HCT116 (cell line): ENCODE measurements around the gene KANSL3. TPM values are rescaled to one million over a fixed set of nuclear protein-coding genes. Genes with fewer than 3 reads are reported as not detected.

Source experiments
- ATAC-seq: fragments of 200-7000 bp; cut with Tn5 transposase; 2 replicates; pipeline ENCODE4 v1.9.1; 2020; ENCODE audit warnings: mild to moderate bottlenecking, moderate library complexity
- BruUV-seq: library from RNA; stranded (reverse); fragments of 400-500 nt; replicated peaks from 2 replicates; lab custom pipeline; 2021; lab: Mats Ljungman, UMichigan
- CTCF ChIA-PET: fragments of 300-600 bp; sonication (Branson Sonifier 250); formaldehyde crosslinking; loops from one replicate; lab custom pipeline; 2021; ENCODE audit warnings: antibody characterized with exemption; lab: Charles Lee
- POLR2A ChIA-PET: fragments of 300-600, 350-600 bp; sonication (Branson Sonifier 250); formaldehyde crosslinking; loops from one replicate; lab custom pipeline; 2021; ENCODE audit warnings: antibody characterized with exemption; lab: Charles Lee
- RAD21 ChIA-PET, 2 experiments: fragments of 300-600 bp; sonication (Branson Sonifier 250); formaldehyde crosslinking; loops; one replicate each; lab custom pipeline; 2023; ENCODE audit warnings: low total read pairs in 2 of 2; ENCODE audit not compliant: uncharacterized antibody in 2 of 2, unreplicated experiment in 2 of 2, low non-redundant PET in 1 of 2; lab: Charles Lee
- DNase-seq: peaks from one replicate; pipeline ENCODE4 v3.0.0-alpha.2; 2010; ENCODE audit warnings: low read depth, low spot score
- H2AFZ ChIP-seq: fragments of 200-600 bp; shearing (Covaris generic), sonication (generic); 2 replicates; pipeline ENCODE4 v1.6.1; 2017; ENCODE audit warnings: low read depth, mixed run types, mixed read lengths, antibody characterized with exemption, low read length; ENCODE audit not compliant: poor library complexity, severe bottlenecking
- H3K27ac ChIP-seq: 2 replicates; pipeline ENCODE4 v1.5.1; 2012; ENCODE audit warnings: low read depth, low read length
- H3K27me3 ChIP-seq: fragments of 200-600 bp; sonication (generic); 2 replicates; pipeline ENCODE4 v1.6.1; 2016; ENCODE audit warnings: mixed run types, low read length, mixed read lengths; ENCODE audit not compliant: insufficient read depth
- H3K36me3 ChIP-seq, 2 experiments: fragments of 200-500 bp in 1 of 2; fragments of 200-600 bp in 1 of 2; sonication (Bioruptor generic) in 1 of 2; sonication (generic) in 1 of 2; 2 replicates each; pipeline versions ENCODE4 v1.5.1 to v1.6.1; 2014 to 2016; ENCODE audit warnings: low read length in 2 of 2, inconsistent platforms in 1 of 2, mixed read lengths in 1 of 2, mixed run types in 1 of 2; ENCODE audit not compliant: insufficient read depth in 2 of 2, control insufficient read depth in 1 of 2
- H3K4me1 ChIP-seq, 2 experiments: fragments of 200-600 bp in 1 of 2; sonication (generic) in 1 of 2; 2 replicates each; pipeline versions ENCODE4 v1.5.1 to v1.6.1; 2012 to 2017; ENCODE audit warnings: low read length in 2 of 2, inconsistent platforms in 1 of 2, mild to moderate bottlenecking in 1 of 2, mixed read lengths in 1 of 2, mixed run types in 1 of 2, moderate library complexity in 1 of 2; ENCODE audit not compliant: insufficient read depth in 2 of 2, control insufficient read depth in 1 of 2
- H3K4me2 ChIP-seq: fragments of 200-600 bp; sonication (generic); 2 replicates; pipeline ENCODE4 v1.6.1; 2017; ENCODE audit warnings: mixed run types, low read length, mixed read lengths
- H3K4me3 ChIP-seq, 2 experiments: fragments of 200-600 bp in 1 of 2; sonication (generic) in 1 of 2; replicated peaks in 1 of 2; 2 replicates each; pipeline ENCODE4 v1.5.1; 2011 to 2016; ENCODE audit warnings: low read length in 2 of 2, control low read depth in 1 of 2, low read depth in 1 of 2, mild to moderate bottlenecking in 1 of 2, mixed read lengths in 1 of 2, mixed run types in 1 of 2
- H3K79me2 ChIP-seq: fragments of 200-600 bp; sonication (generic); 2 replicates; pipeline ENCODE4 v1.6.1; 2017; ENCODE audit warnings: mild to moderate bottlenecking, mixed run types, low read length, moderate library complexity, mixed read lengths; ENCODE audit not compliant: insufficient read depth
- H3K9ac ChIP-seq: fragments of 200-600 bp; sonication (generic); 2 replicates; pipeline ENCODE4 v1.6.1; 2016; ENCODE audit warnings: low read length, mixed read lengths
- H3K9me2 ChIP-seq: fragments of 200-600 bp; sonication (generic), shearing (Covaris generic); 2 replicates; pipeline ENCODE4 v1.6.1; 2017; ENCODE audit warnings: mixed run types, mild to moderate bottlenecking, moderate library complexity; ENCODE audit not compliant: insufficient read depth
- H3K9me3 ChIP-seq, 2 experiments: fragments of 200-500 bp in 1 of 2; fragments of 200-600 bp in 1 of 2; sonication (Bioruptor generic) in 1 of 2; sonication (generic) in 1 of 2; 2 replicates each; pipeline ENCODE4 v1.6.1; 2014 to 2017; ENCODE audit warnings: low read length in 2 of 2, mixed read lengths in 2 of 2, inconsistent platforms in 1 of 2, low read depth in 1 of 2, mild to moderate bottlenecking in 1 of 2, mixed run types in 1 of 2, moderate library complexity in 1 of 2; ENCODE audit not compliant: control insufficient read depth in 1 of 2, insufficient read depth in 1 of 2
- H4K20me1 ChIP-seq: fragments of 200-600 bp; sonication (generic), shearing (Covaris generic); 2 replicates; pipeline ENCODE4 v1.6.1; 2017; ENCODE audit warnings: mixed run types, mild to moderate bottlenecking, moderate library complexity; ENCODE audit not compliant: insufficient read depth
- CTCF ChIP-seq, 3 experiments: fragments of 200-600 bp in 1 of 3; sonication (generic) in 1 of 3; IDR thresholded peaks in 2 of 3; conservative IDR thresholded peaks in 1 of 3; 2 replicates each; pipeline ENCODE4 v1.5.1; 2012 to 2017; ENCODE audit warnings: low read depth in 2 of 3, low read length in 2 of 3, antibody characterized with exemption in 1 of 3, borderline replicate concordance in 1 of 3, control low read depth in 1 of 3, mild to moderate bottlenecking in 1 of 3, mixed read lengths in 1 of 3, mixed run types in 1 of 3, moderate library complexity in 1 of 3; ENCODE audit not compliant: insufficient read depth in 1 of 3
- EGR1 ChIP-seq: IDR thresholded peaks from 2 replicates; pipeline ENCODE4 v1.6.1; 2012; ENCODE audit warnings: low read depth
- ELF1 ChIP-seq: IDR thresholded peaks from 2 replicates; pipeline ENCODE4 v1.6.1; 2012; ENCODE audit warnings: low read depth, borderline replicate concordance
- EZH2 ChIP-seq: fragments of 200-600 bp; sonication (generic); IDR thresholded peaks from 2 replicates; pipeline ENCODE4 v1.6.1; 2017; ENCODE audit warnings: antibody characterized with exemption, mixed run types
- JUND ChIP-seq: IDR thresholded peaks from 2 replicates; pipeline ENCODE4 v1.6.1; 2012
- SIN3A ChIP-seq: IDR thresholded peaks from 2 replicates; pipeline ENCODE4 v1.6.1; 2012; ENCODE audit warnings: low read depth
- SP1 ChIP-seq: IDR thresholded peaks from 2 replicates; pipeline ENCODE4 v1.6.1; 2012; ENCODE audit warnings: low read depth
- SRF ChIP-seq: IDR thresholded peaks from 2 replicates; pipeline ENCODE4 v1.6.1; 2012; ENCODE audit warnings: low read depth
- TCF7L2 ChIP-seq: IDR thresholded peaks from 2 replicates; pipeline ENCODE4 v1.7.0; 2011; ENCODE audit warnings: borderline replicate concordance, inconsistent platforms; ENCODE audit not compliant: insufficient read depth, insufficient read length; ENCODE audit errors: extremely low read depth
- YY1 ChIP-seq: IDR thresholded peaks from 2 replicates; pipeline ENCODE4 v1.6.1; 2011; ENCODE audit warnings: low read length, low read depth, moderate library complexity, mild to moderate bottlenecking; ENCODE audit not compliant: insufficient replicate concordance; ENCODE audit errors: extremely low read depth
- ZFX ChIP-seq: fragments of 450-650 bp; IDR thresholded peaks from 2 replicates; pipeline ENCODE4 v1.6.1; 2017
- ZNF274 ChIP-seq: fragments of 200-500 bp; sonication (Bioruptor generic); IDR thresholded peaks from 2 replicates; pipeline ENCODE4 v1.6.1; 2014; ENCODE audit warnings: mild to moderate bottlenecking, low read depth, low read length, inconsistent platforms
- intact Hi-C: fragments of 100-400 bp; cut with micrococcal nuclease; formaldehyde crosslinking; loops from 2 replicates; pipeline ENCODE4 v1.10.0; 2022
- total RNA-seq: library from RNA; stranded (reverse); gene quantifications from one replicate; pipeline ENCODE4 v1.2.1, GENCODE V29; 2021; ENCODE audit not compliant: unreplicated experiment
- TF ChIP-seq, protein P1 (sequence below): IDR thresholded peaks from 2 replicates; pipeline ENCODE4 v1.6.1; 2012

Gene KANSL3
- total RNA-seq, 1 experiment from 2014 or later, result 35.8 TPM

DNA sequence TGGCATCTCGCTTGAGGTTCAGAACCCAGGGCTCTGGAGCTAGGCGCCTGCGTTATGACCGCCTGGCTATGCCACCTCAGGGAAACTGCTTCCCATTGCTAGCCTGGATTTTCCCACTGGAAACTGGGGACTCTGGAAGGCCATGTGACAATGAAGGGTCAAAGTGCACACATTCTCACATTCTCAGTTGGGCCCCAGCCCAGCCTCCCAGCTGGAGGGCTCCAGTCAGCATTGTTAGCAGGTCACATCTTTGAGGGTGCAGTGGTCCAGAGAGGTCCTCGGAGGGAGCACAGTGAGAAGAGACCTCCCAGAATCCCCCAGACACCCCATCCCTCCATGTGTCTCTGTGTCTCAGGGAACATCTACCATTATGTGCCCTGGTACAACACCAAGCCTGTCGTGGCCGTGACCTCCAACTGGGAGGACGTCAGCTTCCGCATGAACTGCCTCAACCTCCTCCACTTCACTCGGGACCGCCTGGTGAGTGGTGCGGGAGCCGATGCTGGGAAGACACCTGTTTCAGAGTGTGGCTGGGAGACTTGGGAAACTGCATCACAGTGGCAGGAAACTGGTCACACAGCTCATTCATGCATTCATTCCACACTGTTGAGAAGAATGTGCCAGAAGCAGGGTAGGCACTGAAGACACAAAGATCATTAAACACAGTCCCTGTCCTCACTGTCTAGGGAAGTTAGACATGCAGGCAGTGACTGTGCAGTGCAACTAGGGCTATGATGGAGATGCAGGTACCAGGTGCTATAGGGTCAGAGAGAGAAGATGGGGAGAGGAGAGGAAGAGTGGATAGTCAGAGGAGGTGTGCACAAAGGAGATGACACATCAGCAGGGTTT, 46.1 kb upstream of the KANSL3 start:
- RAD21 ChIA-PET, result no interaction called here

More for the DNA sequence above, 46.1 kb upstream of the KANSL3 start:
- H3K4me3 ChIP-seq, result no peak overlapping the region
- no peaks in the 10 kb centered on the region for H3K79me2 ChIP-seq
- H3K4me1 ChIP-seq, result no peaks in the 10 kb centered on the region
- no peak overlapping the region for H3K9ac ChIP-seq
- intact Hi-C loops, result no loop called here
- H3K9me3 ChIP-seq, result no peaks in the 10 kb centered on the region
- no peaks in the 10 kb centered on the region for H3K27me3 ChIP-seq
- H2AFZ ChIP-seq, result no peak overlapping the region
- BruUV-seq, result no TSS peak
- CTCF ChIA-PET, result no interaction called here
- POLR2A ChIA-PET, result no interaction called here
- no peak overlapping the region for H3K27ac ChIP-seq
- no peak for ATAC-seq
- no peaks in the 10 kb centered on the region for H3K36me3 ChIP-seq
- no peaks in the 10 kb centered on the region for H3K9me2 ChIP-seq
- no peak for TF ChIP-seq SRF
- TF ChIP-seq ELF1, result no peak
- TF ChIP-seq ZNF274, result no peak
- TF ChIP-seq EZH2, result no peak
- TF ChIP-seq, protein P1, sequence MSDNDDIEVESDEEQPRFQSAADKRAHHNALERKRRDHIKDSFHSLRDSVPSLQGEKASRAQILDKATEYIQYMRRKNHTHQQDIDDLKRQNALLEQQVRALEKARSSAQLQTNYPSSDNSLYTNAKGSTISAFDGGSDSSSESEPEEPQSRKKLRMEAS, result no peak
- TF ChIP-seq ZFX, result no peak
- TF ChIP-seq SIN3A, result no peak
- no peak for TF ChIP-seq SP1
- no peak for TF ChIP-seq JUND
- TF ChIP-seq EGR1, result no peak
- TF ChIP-seq TCF7L2, result no peak
- TF ChIP-seq YY1, result no peak
- TF ChIP-seq CTCF (IDR thresholded peaks at IDR 0.05 in 2 of 3, conservative IDR thresholded peaks at IDR 0.05 in 1 of 3; ENCODE audit: borderline replicate concordance in 1 of 3, insufficient read depth in 1 of 3, low read depth in 2 of 3, low read length in 2 of 3), result no peak
- no peaks in the 10 kb centered on the region for H4K20me1 ChIP-seq
- H3K4me2 ChIP-seq, result no peak overlapping the region
- no peak for DNase-seq
